B cell (primary cell): Measurements from ENCODE around the gene CCL14. TPM values are rescaled to one million over a fixed set of nuclear protein-coding genes. Genes with fewer than 3 reads are reported as not detected.

Source experiments
- ATAC-seq: fragments of 200-7000 bp; cut with Tn5 transposase; one replicate; pipeline ENCODE4 v1.10.0; 2021; ENCODE audit warnings: low read depth, mild to moderate bottlenecking, moderate number of reproducible peaks, moderate library complexity
- CTCF ChIA-PET: fragments of 350-600 bp; sonication (Branson Sonifier 250); formaldehyde crosslinking; loops from one replicate; lab custom pipeline; 2021; ENCODE audit warnings: antibody characterized with exemption, inconsistent platforms; lab: Charles Lee
- POLR2A ChIA-PET: fragments of 350-600 bp; sonication (Branson Sonifier 250); formaldehyde crosslinking; loops from one replicate; lab custom pipeline; 2021; ENCODE audit warnings: antibody characterized with exemption; lab: Charles Lee
- DNase-seq: peaks from one replicate; pipeline ENCODE4 v3.0.0; 2013
- H2AFZ ChIP-seq: 2 replicates; pipeline ENCODE4 v1.6.1; 2012; ENCODE audit warnings: mild to moderate bottlenecking, low read depth, low read length; ENCODE audit not compliant: insufficient read depth, poor library complexity, severe bottlenecking
- H3K27ac ChIP-seq, 2 donors: 1 replicate in 1 of 2; 2 replicates in 1 of 2; pipeline ENCODE4 v1.5.1; 2012 to 2013; ENCODE audit warnings: low read length in 2 of 2, mild to moderate bottlenecking in 2 of 2, moderate library complexity in 1 of 2
- H3K27me3 ChIP-seq, 4 experiments: fragments of 200-600 bp in 1 of 4; sonication (generic) in 1 of 4; replicated peaks in 1 of 4; 1 replicate in 2 of 4; 2 replicates in 2 of 4; pipeline versions ENCODE4 v1.6.1 to v1.7.0; 2013 to 2016; ENCODE audit warnings: low read length in 3 of 4, mild to moderate bottlenecking in 2 of 4, mixed read lengths in 1 of 4, moderate library complexity in 1 of 4; ENCODE audit not compliant: insufficient read depth in 4 of 4, control insufficient read depth in 3 of 4; ENCODE audit errors: control extremely low read depth in 1 of 4
- H3K36me3 ChIP-seq, 2 experiments: replicated peaks in 1 of 2; 1 replicate in 1 of 2; 2 replicates in 1 of 2; pipeline versions ENCODE4 v1.6.1 to v1.7.1; 2013; ENCODE audit warnings: low read length in 1 of 2; ENCODE audit not compliant: insufficient read depth in 2 of 2, control insufficient read depth in 1 of 2; ENCODE audit errors: control extremely low read depth in 1 of 2, extremely low read depth in 1 of 2
- H3K4me1 ChIP-seq, 2 donors: fragments of 200-600 bp in 1 of 2; sonication (generic) in 1 of 2; 1 replicate in 1 of 2; 2 replicates in 1 of 2; pipeline versions ENCODE4 v1.5.1 to v1.6.1; 2013 to 2017; ENCODE audit warnings: low read length in 2 of 2; ENCODE audit not compliant: control insufficient read depth in 2 of 2, insufficient read depth in 2 of 2
- H3K4me2 ChIP-seq: replicated peaks from 2 replicates; pipeline ENCODE3; 2012; ENCODE audit warnings: mild to moderate bottlenecking, low read depth, low read length; ENCODE audit not compliant: poor library complexity, severe bottlenecking
- H3K4me3 ChIP-seq, 5 experiments: fragments of 200-600 bp in 1 of 5; sonication (generic) in 1 of 5; 1 replicate in 3 of 5; 2 replicates in 2 of 5; pipeline versions ENCODE4 v1.5.1 to v1.7.0; 2011 to 2016; ENCODE audit warnings: low read length in 4 of 5, mild to moderate bottlenecking in 4 of 5, low read depth in 2 of 5, control low read depth in 1 of 5, moderate library complexity in 1 of 5; ENCODE audit not compliant: insufficient read depth in 1 of 5; ENCODE audit errors: control extremely low read depth in 1 of 5, extremely low read depth in 1 of 5
- H3K79me2 ChIP-seq: fragments of 200-600 bp; sonication (generic); one replicate; pipeline ENCODE4 v1.6.0; 2016; ENCODE audit warnings: low read length; ENCODE audit not compliant: control insufficient read depth, insufficient read depth
- H3K9ac ChIP-seq: fragments of 200-600 bp; sonication (generic); 2 replicates; pipeline ENCODE4 v1.6.1; 2017; ENCODE audit warnings: mild to moderate bottlenecking, low read length, moderate library complexity
- H3K9me3 ChIP-seq, 3 donors: one replicate each; pipeline versions ENCODE4 v1.6.1 to v1.7.1; 2013; ENCODE audit warnings: low read length in 2 of 3; ENCODE audit not compliant: control insufficient read depth in 2 of 3, insufficient read depth in 1 of 3; ENCODE audit errors: control extremely low read depth in 1 of 3
- H4K20me1 ChIP-seq: 2 replicates; pipeline ENCODE4 v1.6.0; 2012; ENCODE audit warnings: mild to moderate bottlenecking, low read length; ENCODE audit not compliant: insufficient read depth, control insufficient read depth, poor library complexity, severe bottlenecking
- H3K27ac Mint-ChIP-seq: one replicate; pipeline ENCODE4 v1.8.0; 2021; ENCODE audit warnings: mixed read lengths
- H3K27me3 Mint-ChIP-seq: one replicate; pipeline ENCODE4 v1.8.0; 2021; ENCODE audit warnings: mixed read lengths
- H3K4me1 Mint-ChIP-seq: one replicate; pipeline ENCODE4 v1.8.0; 2021; ENCODE audit warnings: mixed read lengths
- H3K4me3 Mint-ChIP-seq: one replicate; pipeline ENCODE4 v1.8.0; 2021; ENCODE audit warnings: mixed read lengths
- H3K9me3 Mint-ChIP-seq: one replicate; pipeline ENCODE4 v1.8.0; 2022; ENCODE audit warnings: mixed read lengths; ENCODE audit not compliant: insufficient read depth
- EZH2 ChIP-seq: IDR thresholded peaks from 2 replicates; pipeline ENCODE4 v1.6.1; 2012; ENCODE audit warnings: borderline replicate concordance, low read depth, mild to moderate bottlenecking, moderate library complexity, low read length; ENCODE audit not compliant: insufficient read depth, poor library complexity, severe bottlenecking
- WGBS: methylation state at CpG from one replicate; pipeline ENCODE4 v1.1.5; 2013; ENCODE audit warnings: missing lambda C conversion rate; ENCODE audit not compliant: insufficient coverage; 5-methylcytosine and 5-hydroxymethylcytosine counted together
- intact Hi-C: fragments of 100-400 bp; cut with micrococcal nuclease; formaldehyde crosslinking; loops from one replicate; pipeline ENCODE4 v1.10.0; 2022
- polyA plus RNA-seq: library from polyadenylated mRNA; depleted of rRNA; stranded (reverse); fragments of >200 nt; gene quantifications from 2 replicates; pipeline ENCODE4 v1.2.3, GENCODE V29; 2012
- total RNA-seq, 2 donors: library from RNA; stranded (reverse); fragments of 120-200 nt in 1 of 2; gene quantifications; 1 replicate in 1 of 2; 2 replicates in 1 of 2; pipeline versions ENCODE4 v1.2.3 to v1.2.4, GENCODE V29; 2013 to 2022
- TF ChIP-seq, protein P1 (sequence below): fragments of 200-600 bp; IDR thresholded peaks from one replicate; pipeline ENCODE4 v1.8.0; 2022; ENCODE audit warnings: antibody characterized with exemption, mild to moderate bottlenecking

Gene CCL14
- total and polyA plus RNA-seq, 2 donors (not counting 1 experiment from before 2014, with no cell fraction given), result not detected

DNA sequence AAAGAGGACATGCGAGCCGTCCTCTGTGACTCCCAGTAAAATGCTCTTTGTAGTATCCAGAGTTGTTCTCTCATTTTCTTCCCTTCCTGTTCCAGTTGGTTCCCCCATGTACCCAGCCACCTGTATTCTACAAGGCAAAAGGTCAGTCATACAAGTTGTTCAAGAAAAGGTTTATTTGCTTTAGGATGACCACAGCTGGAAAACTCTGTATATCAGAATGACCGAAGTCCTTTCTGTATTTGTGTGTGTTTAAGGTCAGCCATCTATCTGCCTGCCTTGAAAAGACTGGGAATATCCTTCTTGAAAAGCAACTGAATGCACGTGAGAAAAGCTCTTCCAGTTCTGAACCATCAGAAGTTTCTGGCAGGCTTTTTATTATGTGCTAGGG lies 13.6 kb downstream of the CCL14 start:
- no peak overlapping the region for H3K4me3 Mint-ChIP-seq
- intact Hi-C loops, result no loop called here
- no peaks in the 10 kb centered on the region for H4K20me1 ChIP-seq
- H3K9ac ChIP-seq, result no peak overlapping the region
- H3K4me1 Mint-ChIP-seq, result peaks cover 16% of the 10 kb centered on the region
- ChIA-PET POLR2A (no interaction called here), CTCF (interaction anchor here (1.0 to 15.7 kb wide), 6 partner anchors 10 to 513 kb away, joined by 3 to 639 read pairs (median 15); partner anchors contain the start of genes CCL16 and ZNHIT3)
- no peak overlapping the region for H3K27ac ChIP-seq
- H3K27me3 Mint-ChIP-seq, result peaks cover 18% of the 10 kb centered on the region
- H3K79me2 ChIP-seq, result no peaks in the 10 kb centered on the region
- no peak overlapping the region for H3K4me3 ChIP-seq
- no peak overlapping the region for H3K27ac Mint-ChIP-seq
- H3K4me1 ChIP-seq, result peaks cover 4 to 5% of the 10 kb centered on the region in 2 donors
- whole genome bisulfite sequencing, result 90% methylated on average over 3 of the region's 4 CpGs
- DNase-seq (no peak), ATAC-seq (no peak)
- TF ChIP-seq, protein P1, sequence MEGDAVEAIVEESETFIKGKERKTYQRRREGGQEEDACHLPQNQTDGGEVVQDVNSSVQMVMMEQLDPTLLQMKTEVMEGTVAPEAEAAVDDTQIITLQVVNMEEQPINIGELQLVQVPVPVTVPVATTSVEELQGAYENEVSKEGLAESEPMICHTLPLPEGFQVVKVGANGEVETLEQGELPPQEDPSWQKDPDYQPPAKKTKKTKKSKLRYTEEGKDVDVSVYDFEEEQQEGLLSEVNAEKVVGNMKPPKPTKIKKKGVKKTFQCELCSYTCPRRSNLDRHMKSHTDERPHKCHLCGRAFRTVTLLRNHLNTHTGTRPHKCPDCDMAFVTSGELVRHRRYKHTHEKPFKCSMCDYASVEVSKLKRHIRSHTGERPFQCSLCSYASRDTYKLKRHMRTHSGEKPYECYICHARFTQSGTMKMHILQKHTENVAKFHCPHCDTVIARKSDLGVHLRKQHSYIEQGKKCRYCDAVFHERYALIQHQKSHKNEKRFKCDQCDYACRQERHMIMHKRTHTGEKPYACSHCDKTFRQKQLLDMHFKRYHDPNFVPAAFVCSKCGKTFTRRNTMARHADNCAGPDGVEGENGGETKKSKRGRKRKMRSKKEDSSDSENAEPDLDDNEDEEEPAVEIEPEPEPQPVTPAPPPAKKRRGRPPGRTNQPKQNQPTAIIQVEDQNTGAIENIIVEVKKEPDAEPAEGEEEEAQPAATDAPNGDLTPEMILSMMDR, result no peak
- no peak for TF ChIP-seq EZH2
- no peak overlapping the region for H2AFZ ChIP-seq
- H3K27me3 ChIP-seq, result no peaks in the 10 kb centered on the region
- no peaks in the 10 kb centered on the region for H3K36me3 ChIP-seq
- no peaks in the 10 kb centered on the region for H3K9me3 ChIP-seq
- H3K4me2 ChIP-seq, result no peak overlapping the region
- H3K9me3 Mint-ChIP-seq, result no peaks in the 10 kb centered on the region

DNA sequence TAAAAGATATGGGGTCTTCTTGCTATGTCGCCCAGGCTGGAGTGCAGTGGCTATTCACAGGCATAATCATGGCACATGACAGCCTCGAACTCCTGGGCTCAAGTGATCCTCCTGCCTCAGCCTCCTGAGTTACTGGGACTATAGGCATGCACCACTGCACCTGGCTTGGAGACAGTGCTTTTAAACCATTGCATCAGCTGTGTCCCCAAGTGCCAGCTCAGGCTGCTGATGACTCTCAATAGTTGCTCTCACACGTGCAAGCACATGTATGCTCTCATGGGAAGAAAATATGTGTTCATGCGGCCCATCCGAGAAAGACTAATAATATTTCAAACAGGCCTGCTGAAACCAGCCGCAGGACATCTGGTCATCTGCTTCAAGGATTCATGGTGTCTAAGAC lies 14.0 kb downstream of the CCL14 start:
- no peak overlapping the region for H3K4me2 ChIP-seq
- intact Hi-C loops, result no loop called here

More for the DNA sequence above, 14.0 kb downstream of the CCL14 start:
- H3K27ac Mint-ChIP-seq, result no peak overlapping the region
- no peak overlapping the region for H3K4me3 Mint-ChIP-seq
- H3K4me1 Mint-ChIP-seq, result peaks cover 13% of the 10 kb centered on the region
- WGBS, result 84% methylated on average over 6 of the region's 6 CpGs
- Histone ChIP-seq H3K4me1 (peaks cover 4 to 5% of the 10 kb centered on the region in 2 donors), H3K9ac (no peak overlapping the region), H3K36me3 (no peaks in the 10 kb centered on the region), H3K9me3 (no peaks in the 10 kb centered on the region), H3K79me2 (no peaks in the 10 kb centered on the region), H3K4me3 (no peak overlapping the region), H4K20me1 (no peaks in the 10 kb centered on the region), H3K27me3 (no peaks in the 10 kb centered on the region), H2AFZ (no peak overlapping the region), H3K27ac (no peak overlapping the region)
- no peaks in the 10 kb centered on the region for H3K9me3 Mint-ChIP-seq
- TF ChIP-seq, protein P1, result no peak
- TF ChIP-seq EZH2, result no peak
- ChIA-PET CTCF (interaction anchor here (1.9 to 15.7 kb wide), 4 partner anchors 10 to 510 kb away, joined by 4 to 639 read pairs (median 49); partner anchors contain the start of gene CCL16), POLR2A (no interaction called here)
- ATAC-seq (no peak), DNase-seq (no peak)
- peaks cover 21% of the 10 kb centered on the region for H3K27me3 Mint-ChIP-seq
